ENCODE data around the gene ZSCAN10.

Gene ZSCAN10

DNA sequence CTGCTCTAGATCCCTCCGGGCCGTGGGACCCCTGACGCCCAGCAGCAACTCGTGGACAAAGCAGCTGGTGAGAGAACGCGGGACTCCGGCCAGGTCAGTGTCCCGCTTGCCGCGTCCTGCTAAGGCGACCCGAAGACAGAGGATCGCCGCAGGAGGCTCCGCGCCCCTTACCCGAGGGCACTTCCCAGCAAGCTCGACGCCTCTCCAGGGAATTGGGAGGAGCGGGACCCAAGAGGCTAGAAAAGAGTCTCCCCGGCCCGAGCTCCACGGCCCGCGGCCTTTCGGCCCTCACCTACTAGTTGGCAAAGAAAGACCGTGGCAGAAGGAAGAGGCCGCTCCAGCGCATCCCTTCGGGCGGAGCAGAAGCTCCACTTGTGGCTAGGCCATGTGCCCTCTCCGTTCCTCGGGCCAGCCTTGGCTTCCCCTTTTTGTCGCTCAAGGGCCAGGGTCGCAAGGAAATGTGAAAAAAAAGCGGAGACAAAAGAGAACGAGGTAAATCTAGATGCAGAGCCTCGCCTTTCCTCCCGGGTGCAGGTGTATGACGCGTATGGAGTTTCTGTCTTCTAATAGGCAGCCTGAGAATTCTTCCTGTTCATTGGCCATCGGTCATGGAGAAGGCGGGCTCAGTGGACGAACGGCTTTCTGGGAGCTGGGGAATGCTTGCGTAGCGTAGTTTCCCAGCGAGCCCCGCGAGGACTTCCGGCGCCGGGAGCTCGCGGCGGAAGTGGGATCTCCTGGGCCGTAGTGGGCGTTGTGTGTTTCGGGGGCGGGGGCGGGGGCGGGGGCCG lies 35.4 kb upstream of the ZSCAN10 start, which contains the start of gene ZNF213:
ZNF213 (plus strand) TSS at position 692 of the 788 bp plus-strand sequence. CDS start 2,252 bp downstream, outside the sequence.
- peak; percentile 98 for DNase-seq (ENCODE audit: low read depth in 2 of 2)
- TF ChIP-seq, protein P1, sequence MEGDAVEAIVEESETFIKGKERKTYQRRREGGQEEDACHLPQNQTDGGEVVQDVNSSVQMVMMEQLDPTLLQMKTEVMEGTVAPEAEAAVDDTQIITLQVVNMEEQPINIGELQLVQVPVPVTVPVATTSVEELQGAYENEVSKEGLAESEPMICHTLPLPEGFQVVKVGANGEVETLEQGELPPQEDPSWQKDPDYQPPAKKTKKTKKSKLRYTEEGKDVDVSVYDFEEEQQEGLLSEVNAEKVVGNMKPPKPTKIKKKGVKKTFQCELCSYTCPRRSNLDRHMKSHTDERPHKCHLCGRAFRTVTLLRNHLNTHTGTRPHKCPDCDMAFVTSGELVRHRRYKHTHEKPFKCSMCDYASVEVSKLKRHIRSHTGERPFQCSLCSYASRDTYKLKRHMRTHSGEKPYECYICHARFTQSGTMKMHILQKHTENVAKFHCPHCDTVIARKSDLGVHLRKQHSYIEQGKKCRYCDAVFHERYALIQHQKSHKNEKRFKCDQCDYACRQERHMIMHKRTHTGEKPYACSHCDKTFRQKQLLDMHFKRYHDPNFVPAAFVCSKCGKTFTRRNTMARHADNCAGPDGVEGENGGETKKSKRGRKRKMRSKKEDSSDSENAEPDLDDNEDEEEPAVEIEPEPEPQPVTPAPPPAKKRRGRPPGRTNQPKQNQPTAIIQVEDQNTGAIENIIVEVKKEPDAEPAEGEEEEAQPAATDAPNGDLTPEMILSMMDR (IDR thresholded peaks at IDR 0.05; ENCODE audit: low read depth, low read length), result no peak
- peak within 1 kb of the TSS; percentile 100 for H3K4me3 ChIP-seq (replicated peaks in 1 of 2; ENCODE audit: low read depth in 2 of 2, low read length in 2 of 2)

DNA sequence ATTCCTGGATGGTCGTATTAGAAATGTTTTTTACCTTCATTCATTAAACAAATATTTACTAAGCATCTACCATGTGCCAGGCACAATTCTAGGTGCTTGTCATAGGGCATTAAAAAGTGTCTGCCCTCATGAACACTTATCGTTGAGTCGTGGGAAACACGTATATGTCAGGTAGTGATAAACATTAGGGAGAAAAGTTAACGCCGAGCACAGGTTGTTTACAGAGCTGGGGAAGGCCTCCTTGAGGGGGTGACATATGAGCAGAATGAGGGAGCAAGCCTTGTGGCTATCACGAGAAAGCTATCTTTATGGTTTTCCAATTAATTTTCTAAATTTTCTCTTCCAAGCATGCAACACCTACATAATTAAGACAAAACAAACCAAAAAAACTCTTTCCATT lies 34.8 kb upstream of the ZSCAN10 start:
- DNase-seq (ENCODE audit: low read depth in 2 of 2), result no peak
- peak overlapping the region; percentile 100 for H3K4me3 ChIP-seq (replicated peaks in 1 of 2; ENCODE audit: low read depth in 2 of 2, low read length in 2 of 2)
- TF ChIP-seq, protein P1 (IDR thresholded peaks at IDR 0.05; ENCODE audit: low read depth, low read length), result no peak

DNA sequence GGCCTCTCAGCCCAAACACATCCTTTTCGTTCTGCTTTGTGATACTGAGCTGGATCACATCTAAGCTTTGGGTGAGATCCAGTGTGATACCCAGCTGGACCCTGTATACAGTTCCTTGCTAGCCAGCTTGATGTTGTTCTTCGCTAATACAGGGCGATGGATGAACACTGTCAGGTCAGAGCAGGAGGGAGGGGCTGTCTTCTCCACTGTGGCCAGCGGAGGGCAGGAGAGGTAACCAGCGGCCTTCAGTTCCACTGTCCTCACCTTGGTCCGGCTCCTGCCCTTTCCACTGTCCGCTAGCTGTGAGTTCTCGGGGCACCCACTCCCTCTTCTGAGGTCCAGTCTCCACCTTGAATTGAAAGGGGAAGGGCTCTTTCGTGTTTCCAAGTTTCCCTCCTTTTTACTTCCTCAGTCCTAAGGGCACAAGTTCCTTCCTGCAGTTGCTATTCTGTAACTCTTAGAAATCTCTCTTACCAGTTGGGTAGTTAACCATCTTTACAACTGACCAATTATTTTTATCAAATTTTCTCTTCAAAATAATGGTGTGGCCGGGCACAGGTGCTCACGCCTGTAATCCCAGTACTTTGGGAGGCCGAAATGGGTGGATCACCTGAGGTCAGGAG lies 32.8 kb upstream of the ZSCAN10 start:
- H3K4me3 ChIP-seq (replicated peaks in 1 of 2; ENCODE audit: low read depth in 2 of 2, low read length in 2 of 2), result no peak overlapping the region
- TF ChIP-seq, protein P1 (IDR thresholded peaks at IDR 0.05; ENCODE audit: low read depth, low read length), result peak; percentile 57
- peak; percentile 41 for DNase-seq (ENCODE audit: low read depth in 2 of 2)

DNA sequence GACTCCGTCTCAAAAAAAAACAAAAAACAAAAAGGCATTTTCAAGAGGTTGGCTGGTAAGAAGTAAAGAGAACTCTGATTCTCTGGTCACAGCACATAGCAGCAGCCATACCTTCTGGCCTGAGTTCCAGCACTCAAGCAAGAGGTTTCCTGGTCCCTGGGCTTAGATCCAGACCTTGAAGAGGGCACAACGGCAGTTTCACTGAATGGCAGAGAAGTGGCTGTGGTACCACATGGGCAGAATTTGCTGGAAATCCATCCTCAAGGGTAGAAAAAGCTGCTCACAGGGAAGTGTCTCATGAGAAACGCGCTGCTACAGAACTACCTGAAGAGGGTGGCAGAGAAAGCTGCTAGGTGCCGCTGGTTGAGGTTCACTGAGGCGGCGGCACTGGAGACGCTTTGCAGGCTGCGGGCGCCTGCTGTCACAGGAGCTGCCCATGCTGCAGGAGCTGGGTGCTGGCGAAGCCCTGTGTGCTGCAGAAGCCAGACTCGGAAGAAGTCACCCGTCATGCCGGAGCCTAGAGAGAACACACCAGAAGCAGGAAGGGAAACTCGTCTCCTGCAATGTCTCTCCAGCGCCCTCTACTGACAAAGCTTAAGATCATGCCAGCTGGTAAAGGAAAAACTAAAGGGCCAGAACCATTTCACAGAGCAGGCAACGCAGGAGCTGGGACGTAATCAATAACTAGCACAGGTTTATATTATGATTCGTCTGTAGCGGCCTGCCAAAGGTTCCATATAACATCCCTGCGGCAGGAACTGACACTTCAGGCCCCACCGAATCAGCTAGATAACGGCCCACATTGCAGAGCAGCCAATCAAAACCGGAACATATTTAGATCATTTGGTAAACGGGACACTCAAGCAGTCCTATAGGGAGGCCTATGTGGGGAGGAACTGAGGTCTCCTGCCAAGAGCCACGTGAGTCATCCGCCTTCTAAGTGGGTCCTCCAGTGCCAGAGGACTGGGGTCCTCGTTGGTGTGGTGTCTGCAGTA lies 30.3 kb upstream of the ZSCAN10 start:
- TF ChIP-seq, protein P1 (IDR thresholded peaks at IDR 0.05; ENCODE audit: low read depth, low read length), result peak; percentile 95
- H3K4me3 ChIP-seq (replicated peaks in 1 of 2; ENCODE audit: low read depth in 2 of 2, low read length in 2 of 2), result peak overlapping the region; percentile 19 to 30
- DNase-seq (ENCODE audit: low read depth in 2 of 2), result peak; percentile 91 to 92

DNA sequence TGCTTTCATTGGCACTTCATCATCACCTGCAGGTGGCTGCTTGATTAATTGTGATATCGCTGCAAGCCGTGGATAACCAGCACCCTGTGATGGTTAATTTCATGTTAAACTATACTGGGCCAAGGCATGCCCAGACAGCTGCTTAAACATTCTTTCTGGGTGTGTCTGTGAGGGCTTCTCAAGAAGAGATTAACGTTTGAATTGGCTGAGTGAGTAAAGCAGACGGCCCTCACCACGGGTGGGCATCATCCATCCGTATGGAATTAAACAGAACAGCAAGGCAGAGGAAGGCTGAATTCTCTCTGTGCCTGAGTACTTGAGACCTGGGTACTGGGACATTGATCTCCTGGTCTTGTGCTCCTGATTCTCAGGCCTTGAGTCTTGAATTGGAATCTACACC lies 28.7 kb upstream of the ZSCAN10 start:
- DNase-seq (ENCODE audit: low read depth in 2 of 2), result no peak
- TF ChIP-seq, protein P1 (IDR thresholded peaks at IDR 0.05; ENCODE audit: low read depth, low read length), result no peak
- H3K4me3 ChIP-seq (replicated peaks in 1 of 2; ENCODE audit: low read depth in 2 of 2, low read length in 2 of 2), result no peak overlapping the region
